Stimulated activated CD8-positive, alpha-beta memory T cell treated with anti-CD3 and anti-CD28 coated beads, Interleukin-7, amount 100 ng/mL, for 24 hours (primary cell): ENCODE results near the gene SMIM27.
"Not testable (repeated sequence)": the region's sequence is repeated elsewhere in the genome, so short reads cannot be mapped to it uniquely, and the experiment has no call there.

ENCODE experiments used
- DNase-seq: peaks from one replicate; pipeline ENCODE4 v3.0.0-alpha.2; 2020; ENCODE audit warnings: low read depth

The SMIM27 gene

GRCh38 chr9:32599021-32599420, 46.9 kb downstream of the SMIM27 start:
- DNase-seq, result not testable (repeated sequence)
